SK-MEL-5 (cell line): Measurements from ENCODE around the gene PDGFD. TPM values are rescaled to one million over a fixed set of nuclear protein-coding genes. Genes with fewer than 3 reads are reported as not detected.

Source experiments
- DNase-seq: peaks from one replicate; pipeline ENCODE4 v3.0.0-alpha.2; 2016; ENCODE audit warnings: low read depth, low spot score
- in situ Hi-C: cut with HindIII; loops from 2 replicates; pipeline ENCODE4 v1.10.0; 2016; ENCODE audit warnings: low sequenced_read_pairs, high pct_unique_total_duplicates, low pct_unique_long_range_greater_than_20kb
- total RNA-seq: library from RNA; depleted of rRNA; stranded (reverse); fragments of >200 nt; shearing (Covaris generic); gene quantifications from 2 replicates; pipeline ENCODE4 v1.2.3, GENCODE V29; 2014

PDGFD gene
- total RNA-seq, 1 experiment from 2014 or later, result 11.9 TPM

- in situ Hi-C loops, result no loop called here
- DNase-seq, result no peak
These were observed 235.7 kb downstream of the PDGFD start for GRCh38 chr11:103928040-103928801.

DNA sequence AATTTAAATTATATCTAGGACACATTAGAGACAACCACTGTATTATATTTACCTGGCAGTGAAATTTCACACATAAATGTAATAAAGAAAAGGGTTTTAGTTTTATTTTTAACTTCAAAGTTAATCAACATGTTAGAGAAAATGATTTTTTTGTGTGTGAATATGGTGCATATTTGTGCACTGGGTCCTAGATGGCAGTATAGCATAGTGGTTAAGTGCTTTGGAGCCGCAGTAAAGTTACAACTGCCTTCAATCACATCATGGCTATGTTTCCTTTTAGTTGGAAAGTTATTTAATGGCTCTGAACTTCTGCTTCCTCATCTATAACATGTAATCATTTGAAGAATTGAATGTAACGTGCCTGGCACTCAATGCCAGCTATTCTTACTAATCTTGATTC lies 236.4 kb downstream of the PDGFD start:
- peak; percentile 40 for DNase-seq
- in situ Hi-C loops, result no loop called here

DNA sequence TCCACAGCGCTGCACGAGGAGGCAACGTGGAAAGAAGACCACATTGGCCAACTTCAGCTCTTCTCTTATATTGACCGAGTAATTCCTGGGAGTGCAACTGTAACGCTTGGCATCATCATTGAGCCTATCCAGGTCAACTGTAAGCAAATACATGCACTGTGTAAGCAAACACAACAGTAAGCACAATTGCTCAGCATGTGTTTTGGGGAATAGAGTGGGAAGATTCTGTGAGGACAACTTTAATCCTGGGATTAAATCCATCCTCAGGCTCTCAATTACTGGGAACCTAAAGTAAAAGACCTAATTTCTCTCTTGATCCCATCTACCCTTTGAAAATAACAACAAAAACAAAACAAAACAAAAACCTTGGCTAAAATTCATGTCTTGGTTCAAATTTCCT lies 237.0 kb downstream of the PDGFD start:
- in situ Hi-C loops, result no loop called here

DNA sequence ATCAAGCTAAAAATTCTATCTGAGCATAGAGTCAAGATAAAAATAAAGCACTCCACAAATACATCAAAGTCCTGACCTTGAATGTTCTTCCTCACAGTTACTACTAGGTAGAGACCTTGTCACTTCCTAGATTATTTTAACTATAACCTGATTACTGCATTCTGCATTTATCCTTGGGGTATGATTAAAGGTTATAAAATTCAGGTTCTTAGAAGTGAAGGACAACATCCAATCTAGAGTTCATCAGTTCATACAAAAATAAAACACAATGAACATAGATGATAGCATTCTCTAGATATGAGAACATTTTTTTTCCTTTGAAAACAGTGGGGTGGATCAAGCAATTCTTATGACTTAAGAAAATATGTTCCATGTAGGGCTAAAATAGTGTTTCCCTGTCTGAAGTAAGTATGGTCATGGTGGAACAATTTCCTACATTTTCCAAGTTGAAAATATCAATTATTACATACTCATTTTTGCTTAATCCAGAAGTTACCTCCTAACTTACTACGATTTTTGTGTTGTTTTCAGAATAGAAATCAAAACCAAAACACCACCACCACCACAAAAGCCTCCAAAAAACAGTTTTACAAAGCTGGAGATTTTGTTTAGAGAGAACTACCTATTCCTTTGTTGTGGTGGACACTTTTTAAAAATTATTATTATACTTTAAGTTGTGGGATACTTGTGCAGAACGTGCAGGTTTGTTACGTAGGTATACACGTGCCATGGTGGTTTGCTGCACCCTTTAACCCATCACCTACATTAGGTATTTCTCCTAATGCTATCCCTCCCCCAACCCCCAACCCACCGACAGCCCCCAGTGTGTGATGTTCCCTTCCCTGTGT lies 239.6 kb downstream of the PDGFD start:
- no peak for DNase-seq
- in situ Hi-C loops, result no loop called here

More for the DNA sequence above, 237.0 kb downstream of the PDGFD start:
- DNase-seq, result no peak

DNA sequence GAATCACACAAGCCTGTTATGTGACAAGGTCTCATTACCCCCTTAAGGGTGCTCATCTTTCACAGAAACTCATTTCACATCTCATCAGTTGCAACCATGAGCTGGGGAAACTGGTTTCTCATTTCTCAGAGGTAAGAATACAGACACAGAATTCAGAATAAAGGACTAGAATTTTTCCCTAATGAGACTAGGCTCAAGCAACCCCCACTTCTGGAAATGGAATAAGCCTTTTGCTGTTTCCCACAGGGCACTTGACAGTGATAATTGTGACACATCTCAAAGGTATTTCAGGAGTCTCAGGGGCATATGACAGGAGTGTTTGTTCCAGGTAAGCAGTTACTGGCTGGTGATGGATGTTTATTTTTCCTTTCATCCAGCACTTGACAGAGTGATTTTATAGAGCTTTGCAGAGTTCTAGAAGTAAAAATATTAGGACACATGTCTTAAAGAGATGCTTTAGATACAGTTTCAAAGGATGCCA lies 240.5 kb downstream of the PDGFD start:
- in situ Hi-C loops, result no loop called here

DNA sequence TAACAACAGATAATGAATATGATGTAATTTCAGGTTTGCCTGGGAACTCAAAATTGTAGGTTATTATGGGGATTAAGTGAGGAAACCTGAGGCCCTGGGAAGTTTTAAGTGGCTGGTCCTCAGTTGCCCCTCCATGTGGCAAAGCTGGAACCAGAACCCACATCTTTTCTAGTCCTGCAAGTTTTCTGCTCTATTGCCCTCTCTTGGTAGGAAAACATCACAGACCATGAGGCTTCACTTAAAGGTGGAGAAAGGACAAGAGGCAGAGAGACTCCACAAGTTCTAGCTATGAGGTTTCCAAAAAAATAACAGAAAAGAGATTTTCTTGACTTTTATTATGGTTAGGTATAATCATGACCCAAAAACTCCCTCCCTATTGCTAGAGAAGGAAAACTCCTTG lies 243.0 kb downstream of the PDGFD start:
- peak; percentile 24 for DNase-seq
- in situ Hi-C loops, result no loop called here

More for the DNA sequence above, 240.5 kb downstream of the PDGFD start:
- no peak for DNase-seq

GRCh38 chr11:103920449-103920848 lies 243.5 kb downstream of the PDGFD start:
- DNase-seq, result no peak
- in situ Hi-C loops, result no loop called here

DNA sequence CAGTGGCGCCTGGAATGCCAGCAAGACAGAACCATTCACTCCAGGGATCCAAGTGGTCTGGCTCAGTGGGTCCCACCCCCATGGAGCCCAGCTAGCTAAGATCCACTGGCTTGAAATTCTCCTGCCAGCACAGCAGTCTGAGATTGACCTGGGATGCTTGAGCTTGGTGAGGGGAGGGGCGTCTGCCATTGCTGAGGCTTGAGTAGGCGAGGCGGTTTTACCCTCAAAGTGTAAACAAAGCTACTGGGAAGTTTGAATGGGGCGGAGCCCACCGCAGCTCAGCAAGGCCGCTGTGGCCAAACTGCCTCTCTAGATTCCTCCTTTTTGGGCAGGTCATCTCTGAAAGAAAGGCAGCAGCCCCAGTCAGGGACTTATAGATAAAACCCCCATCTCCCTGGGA lies 253.2 kb downstream of the PDGFD start:
- in situ Hi-C loops, result no loop called here
- no peak for DNase-seq

- in situ Hi-C loops, result no loop called here
- no peak for DNase-seq
These were observed 256.1 kb downstream of the PDGFD start for GRCh38 chr11:103907548-103908455.

GRCh38 chr11:103907136-103907535 lies 256.8 kb downstream of the PDGFD start:
- in situ Hi-C loops, result no loop called here
- DNase-seq, result no peak

- DNase-seq, result no peak
- in situ Hi-C loops, result no loop called here
These were observed 257.6 kb downstream of the PDGFD start for GRCh38 chr11:103906291-103906867.

GRCh38 chr11:103904324-103904667 lies 259.7 kb downstream of the PDGFD start:
- in situ Hi-C loops, result no loop called here
- DNase-seq, result no peak

DNA sequence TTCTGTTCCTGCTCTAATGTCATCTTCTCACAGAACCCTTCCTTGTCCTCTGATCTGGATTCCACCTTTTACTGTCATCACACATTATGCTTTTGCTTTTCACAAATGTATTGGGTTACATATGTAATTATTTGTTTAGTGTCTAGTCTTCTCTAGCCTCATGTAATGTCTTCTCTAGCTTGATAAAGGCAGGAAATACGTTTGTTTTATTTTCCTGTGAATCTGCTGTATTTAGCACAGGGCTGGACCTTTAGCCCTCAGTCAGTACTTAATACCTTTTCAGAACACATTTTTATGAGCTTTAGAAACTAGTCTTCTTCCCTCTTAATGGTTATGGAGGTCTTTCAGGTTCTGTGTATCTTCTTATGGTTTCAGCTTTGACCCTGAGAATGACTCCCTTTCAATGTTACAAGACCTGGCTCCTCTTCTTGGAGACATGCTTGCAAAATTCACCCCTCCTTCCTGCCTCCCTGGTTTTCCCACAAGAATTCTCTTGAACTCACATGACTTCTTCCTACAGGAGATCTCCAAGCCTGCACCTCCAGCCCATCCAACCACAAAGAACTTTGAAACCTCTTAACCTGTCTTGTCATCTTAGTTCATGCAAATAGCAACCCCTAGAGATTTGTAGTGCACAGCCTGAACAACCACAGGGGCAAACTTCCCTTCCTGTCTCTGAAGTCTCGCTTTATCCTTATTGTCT lies 260.2 kb downstream of the PDGFD start:
- no peak for DNase-seq
- in situ Hi-C loops, result no loop called here

- in situ Hi-C loops, result no loop called here
- DNase-seq, result no peak
These were observed 261.0 kb downstream of the PDGFD start for GRCh38 chr11:103902994-103903393.

DNA sequence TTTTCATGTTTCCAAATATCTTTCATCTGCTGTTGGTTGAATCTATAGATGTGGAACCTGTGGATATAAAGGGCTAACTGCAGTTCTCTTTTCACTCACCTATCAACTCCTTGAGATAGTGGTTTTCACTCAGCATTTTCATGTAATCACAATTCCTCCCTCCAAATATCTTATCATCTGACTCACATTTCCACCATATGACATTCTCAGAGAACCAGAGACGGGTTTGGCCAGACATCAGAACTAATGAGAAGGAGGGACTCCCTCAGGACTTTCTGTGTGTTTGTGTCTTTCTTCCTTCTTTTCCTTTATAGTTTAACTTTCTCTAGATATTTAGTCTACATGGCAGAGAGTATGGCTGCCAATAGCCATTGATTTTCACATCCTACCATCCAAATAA lies 262.3 kb downstream of the PDGFD start:
- DNase-seq, result no peak
- in situ Hi-C loops, result no loop called here

- in situ Hi-C loops, result no loop called here
These were observed 265.2 kb downstream of the PDGFD start for GRCh38 chr11:103898577-103899336.

More at GRCh38 chr11:103898577-103899336, 265.2 kb downstream of the PDGFD start:
- no peak for DNase-seq
